Measurements from ENCODE around the gene ZNF766. TPM values are rescaled to one million over a fixed set of nuclear protein-coding genes. Genes with fewer than 3 reads are reported as not detected.
A peak's percentile ranks its signal among the peaks of the same experiment; 100 is the strongest.

The ZNF766 gene
- total and polyA plus RNA-seq, 2 of the 13 experiments (the other 11 are each of a cell fraction or from before 2014, with no cell fraction given): 5.2 to 10.3 TPM

- TF ChIP-seq, protein P1, sequence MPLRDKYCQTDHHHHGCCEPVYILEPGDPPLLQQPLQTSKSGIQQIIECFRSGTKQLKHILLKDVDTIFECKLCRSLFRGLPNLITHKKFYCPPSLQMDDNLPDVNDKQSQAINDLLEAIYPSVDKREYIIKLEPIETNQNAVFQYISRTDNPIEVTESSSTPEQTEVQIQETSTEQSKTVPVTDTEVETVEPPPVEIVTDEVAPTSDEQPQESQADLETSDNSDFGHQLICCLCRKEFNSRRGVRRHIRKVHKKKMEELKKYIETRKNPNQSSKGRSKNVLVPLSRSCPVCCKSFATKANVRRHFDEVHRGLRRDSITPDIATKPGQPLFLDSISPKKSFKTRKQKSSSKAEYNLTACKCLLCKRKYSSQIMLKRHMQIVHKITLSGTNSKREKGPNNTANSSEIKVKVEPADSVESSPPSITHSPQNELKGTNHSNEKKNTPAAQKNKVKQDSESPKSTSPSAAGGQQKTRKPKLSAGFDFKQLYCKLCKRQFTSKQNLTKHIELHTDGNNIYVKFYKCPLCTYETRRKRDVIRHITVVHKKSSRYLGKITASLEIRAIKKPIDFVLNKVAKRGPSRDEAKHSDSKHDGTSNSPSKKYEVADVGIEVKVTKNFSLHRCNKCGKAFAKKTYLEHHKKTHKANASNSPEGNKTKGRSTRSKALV (CRISPR knock-in tag; IDR thresholded peaks at IDR 0.05): no peak
- TF ChIP-seq CHCHD3 (CRISPR knock-in tag; IDR thresholded peaks at IDR 0.05): 0 out of 2 replicates have a peak, but pooled peaks have one; percentile 3
- peak; percentile 44; the same call in 1 of the 2 replicates for TF ChIP-seq ZNF687 (CRISPR knock-in tag; IDR thresholded peaks at IDR 0.05)
- no peak for TF ChIP-seq FOSL1 (CRISPR knock-in tag; IDR thresholded peaks at IDR 0.05; ENCODE audit: borderline replicate concordance)
- TF ChIP-seq, protein P2, sequence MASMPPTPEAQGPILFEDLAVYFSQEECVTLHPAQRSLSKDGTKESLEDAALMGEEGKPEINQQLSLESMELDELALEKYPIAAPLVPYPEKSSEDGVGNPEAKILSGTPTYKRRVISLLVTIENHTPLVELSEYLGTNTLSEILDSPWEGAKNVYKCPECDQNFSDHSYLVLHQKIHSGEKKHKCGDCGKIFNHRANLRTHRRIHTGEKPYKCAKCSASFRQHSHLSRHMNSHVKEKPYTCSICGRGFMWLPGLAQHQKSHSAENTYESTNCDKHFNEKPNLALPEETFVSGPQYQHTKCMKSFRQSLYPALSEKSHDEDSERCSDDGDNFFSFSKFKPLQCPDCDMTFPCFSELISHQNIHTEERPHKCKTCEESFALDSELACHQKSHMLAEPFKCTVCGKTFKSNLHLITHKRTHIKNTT (CRISPR knock-in tag; IDR thresholded peaks at IDR 0.05): no peak
- no peak for TF ChIP-seq ZNF407 (CRISPR knock-in tag; IDR thresholded peaks at IDR 0.05; ENCODE audit: not compliant biosample characterization)
- 0 out of 2 replicates have a peak, but pooled peaks have one; percentile 17 for TF ChIP-seq HDAC1 (CRISPR knock-in tag; IDR thresholded peaks at IDR 0.05)
- TF ChIP-seq, protein P3, sequence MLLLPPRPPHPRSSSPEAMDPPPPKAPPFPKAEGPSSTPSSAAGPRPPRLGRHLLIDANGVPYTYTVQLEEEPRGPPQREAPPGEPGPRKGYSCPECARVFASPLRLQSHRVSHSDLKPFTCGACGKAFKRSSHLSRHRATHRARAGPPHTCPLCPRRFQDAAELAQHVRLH (CRISPR knock-in tag; IDR thresholded peaks at IDR 0.05; ENCODE audit: borderline replicate concordance, low read depth): no peak
- TF ChIP-seq CREM (IDR thresholded peaks at IDR 0.05): 0 out of 2 replicates have a peak, but pooled peaks have one; percentile 4
- no peak for TF ChIP-seq CREM (CRISPR knock-in tag; IDR thresholded peaks at IDR 0.05)
- TF ChIP-seq ADNP (CRISPR knock-in tag; IDR thresholded peaks at IDR 0.05): no peak
These were observed 28.4 kb downstream of the ZNF766 start (continued) for GRCh38 chr19:52297601-52298364.
